DOHH2 (cell line): ENCODE data around the gene COL4A1.

ENCODE experiments used
- H3F3A ChIP-seq: fragments of 200-600 bp; sonication (generic), shearing (Covaris generic); 2 replicates; pipeline ENCODE4 v1.6.0; 2016; ENCODE audit warnings: antibody characterized with exemption, mild to moderate bottlenecking; ENCODE audit not compliant: control insufficient read depth, insufficient read depth
- H3K27ac ChIP-seq: fragments of 200-600 bp; sonication (generic); 2 replicates; pipeline ENCODE4 v1.5.1; 2014; ENCODE audit warnings: low read depth, mild to moderate bottlenecking, low read length, moderate library complexity
- H3K27me3 ChIP-seq: fragments of 200-600 bp; sonication (generic); 2 replicates; pipeline ENCODE4 v1.6.1; 2014; ENCODE audit warnings: mild to moderate bottlenecking, low read length, mixed read lengths; ENCODE audit not compliant: control insufficient read depth
- H3K36me3 ChIP-seq: fragments of 200-600 bp; sonication (generic); 2 replicates; pipeline ENCODE4 v1.6.1; 2014; ENCODE audit warnings: mild to moderate bottlenecking, low read length, moderate library complexity, mixed read lengths; ENCODE audit not compliant: control insufficient read depth
- H3K4me1 ChIP-seq: fragments of 200-600 bp; sonication (generic); 2 replicates; pipeline ENCODE4 v1.6.1; 2014; ENCODE audit warnings: mild to moderate bottlenecking, low read length, mixed read lengths; ENCODE audit not compliant: control insufficient read depth
- H3K4me2 ChIP-seq: fragments of 200-600 bp; sonication (generic); 2 replicates; pipeline ENCODE4 v1.6.0; 2014; ENCODE audit warnings: mild to moderate bottlenecking, low read length, moderate library complexity
- H3K4me3 ChIP-seq: fragments of 200-600 bp; sonication (generic); 2 replicates; pipeline ENCODE4 v1.5.1; 2014; ENCODE audit warnings: mild to moderate bottlenecking, low read length, mixed read lengths
- H3K79me2 ChIP-seq: fragments of 200-600 bp; sonication (generic); 2 replicates; pipeline ENCODE4 v1.6.1; 2014; ENCODE audit warnings: mild to moderate bottlenecking, low read length, mixed read lengths; ENCODE audit not compliant: control insufficient read depth
- H3K9me2 ChIP-seq: fragments of 200-600 bp; sonication (generic); replicated peaks from 2 replicates; pipeline ENCODE4 v1.6.1; 2014; ENCODE audit warnings: mild to moderate bottlenecking, low read length, mixed read lengths; ENCODE audit not compliant: control insufficient read depth
- H3K9me3 ChIP-seq: fragments of 200-600 bp; sonication (generic); 2 replicates; pipeline ENCODE4 v1.6.1; 2014; ENCODE audit warnings: antibody characterized with exemption, low read length, mixed read lengths; ENCODE audit not compliant: control insufficient read depth, insufficient read depth
- H4K20me1 ChIP-seq: fragments of 200-600 bp; sonication (generic); 2 replicates; pipeline ENCODE4 v1.6.0; 2014; ENCODE audit warnings: low read depth, mild to moderate bottlenecking, antibody characterized with exemption, low read length, moderate library complexity; ENCODE audit not compliant: control insufficient read depth, insufficient read depth
- EZH2phosphoT487 ChIP-seq: fragments of 200-600 bp; sonication (generic); IDR thresholded peaks from 2 replicates; pipeline ENCODE4 v1.6.1; 2017; ENCODE audit warnings: borderline replicate concordance, mild to moderate bottlenecking, antibody characterized with exemption, low read length, moderate library complexity, mixed read lengths
- TF ChIP-seq, protein P1 (sequence below): fragments of 200-600 bp; sonication (generic); IDR thresholded peaks from one replicate; pipeline ENCODE4 v1.5.1; 2014; ENCODE audit warnings: antibody characterized with exemption, mild to moderate bottlenecking, low read depth, low read length; ENCODE audit not compliant: poor library complexity, severe bottlenecking

The COL4A1 gene

DNA sequence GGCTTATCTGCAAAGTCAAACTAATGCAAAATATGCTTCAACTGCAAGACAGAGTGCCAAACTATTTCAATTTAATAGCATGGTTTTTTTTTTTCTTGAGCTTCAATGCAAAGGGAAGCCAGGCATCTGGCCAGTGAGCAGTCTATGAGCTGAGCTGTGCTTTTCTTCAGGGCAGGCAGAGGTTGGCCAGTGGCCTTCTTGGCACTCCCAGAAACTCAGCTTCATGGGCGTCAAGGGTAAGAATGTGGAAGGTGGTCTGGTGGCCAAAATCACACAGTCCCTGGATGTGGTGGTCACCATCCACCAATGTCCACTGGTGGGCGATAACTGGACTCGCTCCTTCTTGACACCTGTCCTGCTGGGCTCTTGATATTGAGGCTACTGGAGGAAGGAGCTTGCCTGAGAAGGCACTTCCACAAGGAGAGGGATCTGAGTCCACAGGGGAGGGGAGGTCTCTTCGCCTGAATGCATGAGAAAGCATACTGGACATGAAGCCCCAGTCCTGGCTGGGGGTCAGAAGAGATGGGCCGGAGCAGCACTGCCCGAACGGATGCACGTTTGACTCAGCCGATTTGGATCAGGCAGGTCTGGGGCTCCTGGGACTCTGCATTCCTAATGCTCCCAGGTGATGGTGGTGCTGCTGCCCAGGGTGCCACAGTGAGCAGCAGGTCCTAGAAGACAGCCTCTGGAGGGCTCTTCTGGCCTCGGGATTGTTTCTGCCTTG, 17.2 kb upstream of the COL4A1 start:
- no peaks in the 10 kb centered on the region for H3K27me3 ChIP-seq
- H3K4me3 ChIP-seq, result no peak overlapping the region
- no peaks in the 10 kb centered on the region for H3K4me1 ChIP-seq
- H3K4me2 ChIP-seq, result no peak overlapping the region
- H3K36me3 ChIP-seq, result no peaks in the 10 kb centered on the region
- H3K9me3 ChIP-seq, result no peaks in the 10 kb centered on the region
- no peaks in the 10 kb centered on the region for H3K9me2 ChIP-seq
- no peak for TF ChIP-seq EZH2phosphoT487
- TF ChIP-seq, protein P1, sequence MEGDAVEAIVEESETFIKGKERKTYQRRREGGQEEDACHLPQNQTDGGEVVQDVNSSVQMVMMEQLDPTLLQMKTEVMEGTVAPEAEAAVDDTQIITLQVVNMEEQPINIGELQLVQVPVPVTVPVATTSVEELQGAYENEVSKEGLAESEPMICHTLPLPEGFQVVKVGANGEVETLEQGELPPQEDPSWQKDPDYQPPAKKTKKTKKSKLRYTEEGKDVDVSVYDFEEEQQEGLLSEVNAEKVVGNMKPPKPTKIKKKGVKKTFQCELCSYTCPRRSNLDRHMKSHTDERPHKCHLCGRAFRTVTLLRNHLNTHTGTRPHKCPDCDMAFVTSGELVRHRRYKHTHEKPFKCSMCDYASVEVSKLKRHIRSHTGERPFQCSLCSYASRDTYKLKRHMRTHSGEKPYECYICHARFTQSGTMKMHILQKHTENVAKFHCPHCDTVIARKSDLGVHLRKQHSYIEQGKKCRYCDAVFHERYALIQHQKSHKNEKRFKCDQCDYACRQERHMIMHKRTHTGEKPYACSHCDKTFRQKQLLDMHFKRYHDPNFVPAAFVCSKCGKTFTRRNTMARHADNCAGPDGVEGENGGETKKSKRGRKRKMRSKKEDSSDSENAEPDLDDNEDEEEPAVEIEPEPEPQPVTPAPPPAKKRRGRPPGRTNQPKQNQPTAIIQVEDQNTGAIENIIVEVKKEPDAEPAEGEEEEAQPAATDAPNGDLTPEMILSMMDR, result no peak
- no peaks in the 10 kb centered on the region for H3F3A ChIP-seq
- no peaks in the 10 kb centered on the region for H3K79me2 ChIP-seq
- H3K27ac ChIP-seq, result no peak overlapping the region
- H4K20me1 ChIP-seq, result no peaks in the 10 kb centered on the region

DNA sequence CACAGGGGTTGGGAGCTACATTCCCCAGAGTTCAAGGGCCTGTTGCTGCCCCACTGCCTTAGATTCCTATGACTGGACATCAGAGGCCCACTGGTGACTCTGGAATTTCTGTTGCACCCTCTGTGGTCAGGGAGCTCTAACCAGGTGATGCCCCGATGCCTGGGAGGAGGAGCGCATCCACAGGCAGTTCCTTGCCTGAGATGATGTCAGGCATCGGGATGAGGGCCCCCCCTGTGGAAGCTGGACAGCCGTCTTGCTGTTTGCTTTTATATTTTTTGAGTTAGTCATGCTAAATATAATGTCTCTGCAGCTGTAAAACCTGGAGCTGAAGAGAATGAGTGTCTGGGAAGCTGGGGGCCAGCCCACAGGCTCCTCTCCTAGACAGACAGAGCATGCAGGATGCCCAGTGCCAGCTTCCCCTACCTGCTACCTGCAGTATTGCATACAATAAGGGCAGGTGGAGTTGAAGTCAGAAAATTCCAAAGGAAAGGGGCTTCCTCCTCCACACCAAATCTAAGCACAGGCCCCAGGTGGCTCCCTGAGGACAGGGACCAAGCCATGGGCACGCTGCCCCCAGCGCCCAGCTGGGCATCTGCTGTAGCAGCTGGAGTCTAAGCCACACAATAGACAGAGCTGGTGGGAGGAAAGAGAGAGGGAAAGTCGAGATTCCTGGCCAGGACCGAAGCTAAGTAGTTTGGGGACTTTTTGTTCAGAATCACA, 16.4 kb upstream of the COL4A1 start:
- no peak overlapping the region for H3K4me2 ChIP-seq

DNA sequence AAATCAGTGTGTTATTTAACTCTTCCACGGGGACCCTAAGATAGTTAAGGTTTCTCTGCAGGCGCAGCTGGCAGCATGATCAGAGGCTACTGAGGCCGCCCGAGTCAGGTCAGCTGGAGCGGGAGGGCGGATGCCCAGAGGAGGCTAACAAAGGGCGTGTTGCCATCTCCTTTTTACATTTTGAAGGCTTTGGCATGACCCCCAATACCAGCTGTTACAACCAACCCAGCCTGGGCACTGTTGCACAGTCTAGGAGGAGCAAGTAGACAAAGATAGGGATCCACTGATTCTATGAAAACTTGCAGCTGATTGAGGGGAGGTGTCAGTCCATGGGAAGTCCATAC, 15.8 kb upstream of the COL4A1 start:
- H3K4me1 ChIP-seq, result no peaks in the 10 kb centered on the region
- no peaks in the 10 kb centered on the region for H3K79me2 ChIP-seq
- H3K4me3 ChIP-seq, result no peak overlapping the region

More for the DNA sequence above, 16.4 kb upstream of the COL4A1 start:
- Histone ChIP-seq H3K9me3 (no peaks in the 10 kb centered on the region), H3K27me3 (no peaks in the 10 kb centered on the region), H4K20me1 (no peaks in the 10 kb centered on the region), H3K79me2 (no peaks in the 10 kb centered on the region), H3K36me3 (no peaks in the 10 kb centered on the region), H3K4me3 (no peak overlapping the region), H3K27ac (no peak overlapping the region), H3K9me2 (no peaks in the 10 kb centered on the region), H3K4me1 (no peaks in the 10 kb centered on the region), H3F3A (no peaks in the 10 kb centered on the region)
- TF ChIP-seq EZH2phosphoT487, result no peak
- TF ChIP-seq, protein P1, result no peak

More for the DNA sequence above, 15.8 kb upstream of the COL4A1 start:
- no peak overlapping the region for H3K27ac ChIP-seq
- H3F3A ChIP-seq, result no peaks in the 10 kb centered on the region
- TF ChIP-seq, protein P1, result no peak
- no peak for TF ChIP-seq EZH2phosphoT487
- no peaks in the 10 kb centered on the region for H3K9me3 ChIP-seq
- no peak overlapping the region for H3K4me2 ChIP-seq
- H3K27me3 ChIP-seq, result no peaks in the 10 kb centered on the region
- H3K36me3 ChIP-seq, result no peaks in the 10 kb centered on the region
- no peaks in the 10 kb centered on the region for H3K9me2 ChIP-seq
- H4K20me1 ChIP-seq, result no peaks in the 10 kb centered on the region
